ENCODE measurements around the gene NAE1.

NAE1 gene

DNA sequence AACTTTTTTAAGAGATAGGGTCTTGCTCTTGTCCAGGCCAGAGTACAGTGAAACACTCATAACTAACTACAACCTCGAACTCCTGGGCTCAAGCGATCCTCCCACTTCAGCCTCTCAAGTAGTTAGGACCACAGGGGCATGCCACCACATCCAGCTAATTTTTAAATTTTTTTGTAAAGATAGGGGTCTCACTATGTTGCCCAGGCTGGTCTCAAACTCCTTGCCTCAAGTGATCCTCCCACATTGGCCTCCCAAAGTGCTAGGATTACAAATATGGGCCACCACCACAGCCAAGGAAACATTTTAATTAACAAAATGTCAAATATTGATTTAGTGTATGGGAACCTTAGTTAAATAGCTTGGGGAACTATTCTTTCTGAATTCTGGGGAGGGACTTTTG is 76.6 kb downstream of the NAE1 start:
- Histone ChIP-seq H3F3A (ENCODE audit: low read depth) (no peaks in the 10 kb centered on the region), H3K27me3 (ENCODE audit: insufficient read depth, low read length, poor library complexity, severe bottlenecking) (peaks cover 4% of the 10 kb centered on the region), H3K79me2 (ENCODE audit: insufficient read depth, low read length) (peaks cover 23% of the 10 kb centered on the region), H3K4me3 (ENCODE audit: low read length, poor library complexity, severe bottlenecking) (no peak overlapping the region), H3K9me3 (ENCODE audit: insufficient read depth, low read depth, low read length) (no peaks in the 10 kb centered on the region), H3K9ac (ENCODE audit: low read depth, low read length, poor library complexity, severe bottlenecking) (no peak overlapping the region), H3K4me1 (ENCODE audit: insufficient read depth, low read length, poor library complexity, severe bottlenecking) (peaks cover 20% of the 10 kb centered on the region), H2AFZ (ENCODE audit: low read length) (no peak overlapping the region; the same call in 1 of the 2 replicates), H3K4me2 (ENCODE audit: low read depth, low read length, poor library complexity, severe bottlenecking) (no peak overlapping the region), H3K36me3 (ENCODE audit: insufficient read depth, low read length) (no peaks in the 10 kb centered on the region), H3K9me2 (replicated peaks; ENCODE audit: low read depth, low read length) (no peaks in the 10 kb centered on the region), H4K20me1 (ENCODE audit: insufficient read depth, low read length, poor library complexity, severe bottlenecking) (peaks cover 21% of the 10 kb centered on the region)
- TF ChIP-seq, protein P1, sequence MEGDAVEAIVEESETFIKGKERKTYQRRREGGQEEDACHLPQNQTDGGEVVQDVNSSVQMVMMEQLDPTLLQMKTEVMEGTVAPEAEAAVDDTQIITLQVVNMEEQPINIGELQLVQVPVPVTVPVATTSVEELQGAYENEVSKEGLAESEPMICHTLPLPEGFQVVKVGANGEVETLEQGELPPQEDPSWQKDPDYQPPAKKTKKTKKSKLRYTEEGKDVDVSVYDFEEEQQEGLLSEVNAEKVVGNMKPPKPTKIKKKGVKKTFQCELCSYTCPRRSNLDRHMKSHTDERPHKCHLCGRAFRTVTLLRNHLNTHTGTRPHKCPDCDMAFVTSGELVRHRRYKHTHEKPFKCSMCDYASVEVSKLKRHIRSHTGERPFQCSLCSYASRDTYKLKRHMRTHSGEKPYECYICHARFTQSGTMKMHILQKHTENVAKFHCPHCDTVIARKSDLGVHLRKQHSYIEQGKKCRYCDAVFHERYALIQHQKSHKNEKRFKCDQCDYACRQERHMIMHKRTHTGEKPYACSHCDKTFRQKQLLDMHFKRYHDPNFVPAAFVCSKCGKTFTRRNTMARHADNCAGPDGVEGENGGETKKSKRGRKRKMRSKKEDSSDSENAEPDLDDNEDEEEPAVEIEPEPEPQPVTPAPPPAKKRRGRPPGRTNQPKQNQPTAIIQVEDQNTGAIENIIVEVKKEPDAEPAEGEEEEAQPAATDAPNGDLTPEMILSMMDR (conservative IDR thresholded peaks at IDR 0.05; ENCODE audit: low read length): no peak
- no peak for TF ChIP-seq EZH2phosphoT487 (IDR thresholded peaks at IDR 0.05; ENCODE audit: borderline replicate concordance)

DNA sequence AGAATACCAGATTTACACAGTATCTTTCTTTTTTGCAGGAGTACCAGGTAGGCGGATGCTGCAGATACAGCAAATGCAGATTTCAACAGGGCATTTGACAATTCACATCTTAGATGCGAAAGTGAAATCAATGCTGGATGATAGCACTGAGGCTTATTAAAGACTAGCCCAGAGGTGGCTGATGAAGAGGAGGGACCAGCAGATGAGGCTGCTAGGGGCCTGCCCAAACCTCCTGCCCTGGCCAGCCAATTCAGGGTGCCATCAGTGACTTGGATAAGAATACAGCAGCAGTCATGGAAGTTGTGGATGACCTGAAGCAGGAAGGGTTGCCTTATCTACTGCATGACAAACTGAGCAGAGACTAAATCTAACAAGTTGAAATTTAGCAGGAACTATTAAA is 77.8 kb downstream of the NAE1 start:
- Histone ChIP-seq H2AFZ (ENCODE audit: low read length) (no peak overlapping the region), H3K4me3 (ENCODE audit: low read length, poor library complexity, severe bottlenecking) (no peak overlapping the region), H3K27me3 (ENCODE audit: insufficient read depth, low read length, poor library complexity, severe bottlenecking) (peaks cover 4% of the 10 kb centered on the region), H3K9ac (ENCODE audit: low read depth, low read length, poor library complexity, severe bottlenecking) (no peak overlapping the region), H3K9me3 (ENCODE audit: insufficient read depth, low read depth, low read length) (no peaks in the 10 kb centered on the region), H3K4me2 (ENCODE audit: low read depth, low read length, poor library complexity, severe bottlenecking) (no peak overlapping the region), H3K36me3 (ENCODE audit: insufficient read depth, low read length) (peaks cover 8% of the 10 kb centered on the region; the same call in 1 of the 2 replicates), H3K79me2 (ENCODE audit: insufficient read depth, low read length) (peaks cover 35% of the 10 kb centered on the region), H3K9me2 (replicated peaks; ENCODE audit: low read depth, low read length) (no peaks in the 10 kb centered on the region), H3K4me1 (ENCODE audit: insufficient read depth, low read length, poor library complexity, severe bottlenecking) (peaks cover 32% of the 10 kb centered on the region), H4K20me1 (ENCODE audit: insufficient read depth, low read length, poor library complexity, severe bottlenecking) (peaks cover 33% of the 10 kb centered on the region), H3F3A (ENCODE audit: low read depth) (no peaks in the 10 kb centered on the region)
- no peak for TF ChIP-seq EZH2phosphoT487 (IDR thresholded peaks at IDR 0.05; ENCODE audit: borderline replicate concordance)
